Measurements from ENCODE around the gene RAB5B. TPM values are rescaled to one million over a fixed set of nuclear protein-coding genes. Genes with fewer than 3 reads are reported as not detected.

Gene RAB5B
- total RNA-seq, 1 donor from 2014 or later, result 51.0 TPM

DNA sequence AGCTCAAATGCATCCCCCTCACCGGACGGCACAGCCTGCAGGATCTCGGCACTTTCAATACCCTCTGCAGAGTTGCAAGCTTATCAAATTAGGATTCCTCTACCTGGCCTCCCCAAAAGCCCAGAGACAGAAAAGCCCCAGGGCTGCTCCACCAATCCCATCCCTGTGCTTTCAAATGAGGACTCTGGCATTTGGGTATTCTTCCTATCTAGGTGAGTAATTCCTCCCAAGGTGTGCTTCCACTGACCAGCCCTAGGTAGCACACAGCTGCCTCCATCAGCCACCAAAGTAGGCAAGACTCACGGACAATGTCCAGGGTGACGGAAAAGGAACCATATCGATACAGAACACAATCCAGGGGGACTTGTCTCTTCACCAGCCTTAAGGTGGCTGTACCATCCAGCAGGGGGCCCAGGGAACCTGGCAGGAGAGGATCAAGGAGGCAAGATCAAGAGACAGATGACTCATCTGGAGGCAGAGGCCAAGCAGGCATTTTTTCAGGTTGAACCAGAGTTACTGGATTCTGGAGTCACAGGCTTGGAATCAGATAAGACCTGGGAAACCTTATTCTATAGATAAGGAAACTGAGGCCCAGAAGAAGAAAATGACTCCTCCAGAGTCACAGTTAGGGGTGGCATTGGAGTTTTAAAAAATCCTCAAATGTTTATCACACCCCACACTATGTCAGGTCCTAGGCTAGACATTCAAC is 17.9 kb upstream of the RAB5B start:
- H3K4me3 Mint-ChIP-seq (ENCODE audit: low read depth), result no peak overlapping the region
- intact Hi-C loops (cut with micrococcal nuclease), result no loop called here
- DNase-seq (ENCODE audit: low spot score), result peak; percentile 28
- H3K4me1 Mint-ChIP-seq (ENCODE audit: low read depth), result peaks cover 4% of the 10 kb centered on the region
- no peaks in the 10 kb centered on the region for H3K27me3 Mint-ChIP-seq (ENCODE audit: low read depth)
- H3K27ac Mint-ChIP-seq, result peak overlapping the region; percentile 4
- no peaks in the 10 kb centered on the region for H3K9me3 Mint-ChIP-seq
- H3K36me3 Mint-ChIP-seq (ENCODE audit: low read depth), result peaks cover 48% of the 10 kb centered on the region

- H3K4me3 Mint-ChIP-seq (ENCODE audit: low read depth), result no peak overlapping the region
- H3K9me3 Mint-ChIP-seq, result no peaks in the 10 kb centered on the region
- peaks cover 4% of the 10 kb centered on the region for H3K4me1 Mint-ChIP-seq (ENCODE audit: low read depth)
- no peak overlapping the region for H3K27ac Mint-ChIP-seq
- no peak for DNase-seq (ENCODE audit: low spot score)
- H3K27me3 Mint-ChIP-seq (ENCODE audit: low read depth), result no peaks in the 10 kb centered on the region
- H3K36me3 Mint-ChIP-seq (ENCODE audit: low read depth), result peaks cover 35% of the 10 kb centered on the region
- intact Hi-C loops (cut with micrococcal nuclease), result no loop called here
These were observed 16.6 kb upstream of the RAB5B start for GRCh38 chr12:55957106-55957859.

GRCh38 chr12:55963760-55964159 is 10.1 kb upstream of the RAB5B start:
- Mint-ChIP-seq H3K36me3 (ENCODE audit: low read depth) (peaks cover 16% of the 10 kb centered on the region), H3K9me3 (no peaks in the 10 kb centered on the region), H3K4me3 (ENCODE audit: low read depth) (no peak overlapping the region), H3K27ac (no peak overlapping the region), H3K27me3 (ENCODE audit: low read depth) (no peaks in the 10 kb centered on the region), H3K4me1 (ENCODE audit: low read depth) (peaks cover 22% of the 10 kb centered on the region)
- intact Hi-C loops (cut with micrococcal nuclease), result no loop called here
- DNase-seq (ENCODE audit: low spot score), result no peak

DNA sequence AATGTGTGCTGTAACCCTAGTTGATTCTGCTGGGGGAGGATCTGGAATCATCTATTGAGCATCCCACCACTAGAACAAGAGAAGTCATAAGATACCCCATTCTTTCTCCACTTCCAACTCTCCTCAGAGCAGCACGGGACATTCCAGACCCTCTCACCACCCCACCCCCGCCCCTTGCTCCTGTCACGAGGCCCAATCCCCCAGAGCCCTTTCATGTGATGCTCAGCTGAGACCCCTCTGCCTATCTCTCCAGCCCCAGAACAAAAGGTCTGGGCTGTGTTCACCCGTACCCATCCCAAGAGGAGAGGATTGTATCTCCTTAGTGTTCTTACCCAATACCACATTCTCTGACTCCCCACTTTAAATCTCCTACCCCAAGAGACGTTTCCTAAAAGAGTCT is 8.6 kb upstream of the RAB5B start:
- peaks cover 19% of the 10 kb centered on the region for H3K36me3 Mint-ChIP-seq (ENCODE audit: low read depth)
- H3K9me3 Mint-ChIP-seq, result no peaks in the 10 kb centered on the region
- peaks cover 27% of the 10 kb centered on the region for H3K4me1 Mint-ChIP-seq (ENCODE audit: low read depth)
- intact Hi-C loops (cut with micrococcal nuclease), result no loop called here
- no peak for DNase-seq (ENCODE audit: low spot score)
- no peak overlapping the region for H3K4me3 Mint-ChIP-seq (ENCODE audit: low read depth)
- no peaks in the 10 kb centered on the region for H3K27me3 Mint-ChIP-seq (ENCODE audit: low read depth)
- no peak overlapping the region for H3K27ac Mint-ChIP-seq

GRCh38 chr12:55965941-55966407 is 7.9 kb upstream of the RAB5B start, which contains the start of gene PMEL:
Gene PMEL, minus strand, starts transcription at chr12:55966042. Its CDS starts 31 bp downstream, at chr12:55966011.
- Mint-ChIP-seq H3K27ac (peak within 1 kb of the TSS; percentile 88), H3K36me3 (ENCODE audit: low read depth) (peaks cover 25% of the 10 kb centered on the region), H3K9me3 (no peaks in the 10 kb centered on the region), H3K4me1 (ENCODE audit: low read depth) (peaks cover 31% of the 10 kb centered on the region), H3K4me3 (ENCODE audit: low read depth) (peak within 1 kb of the TSS; percentile 99), H3K27me3 (ENCODE audit: low read depth) (no peaks in the 10 kb centered on the region)
- DNase-seq (ENCODE audit: low spot score), result no peak
- intact Hi-C loops (cut with micrococcal nuclease), result no loop called here

- Mint-ChIP-seq H3K27me3 (ENCODE audit: low read depth) (no peaks in the 10 kb centered on the region), H3K36me3 (ENCODE audit: low read depth) (peaks cover 31% of the 10 kb centered on the region), H3K9me3 (no peaks in the 10 kb centered on the region), H3K27ac (peak within 1 kb of the TSS; percentile 88), H3K4me3 (ENCODE audit: low read depth) (peak within 1 kb of the TSS; percentile 99), H3K4me1 (ENCODE audit: low read depth) (peaks cover 35% of the 10 kb centered on the region)
- intact Hi-C loops (cut with micrococcal nuclease), result no loop called here
- peak; percentile 88 for DNase-seq (ENCODE audit: low spot score)
These were observed 7.2 kb upstream of the RAB5B start, which contains the start of gene CDK2 for GRCh38 chr12:55966408-55967281. Gene CDK2, plus strand, starts transcription at chr12:55966830. Its CDS starts 179 bp downstream, at chr12:55967009.

GRCh38 chr12:55969356-55969755 is 4.5 kb upstream of the RAB5B start:
- Mint-ChIP-seq H3K27ac (no peak overlapping the region), H3K36me3 (ENCODE audit: low read depth) (peaks cover 38% of the 10 kb centered on the region), H3K4me3 (ENCODE audit: low read depth) (no peak overlapping the region), H3K27me3 (ENCODE audit: low read depth) (no peaks in the 10 kb centered on the region), H3K9me3 (no peaks in the 10 kb centered on the region), H3K4me1 (ENCODE audit: low read depth) (peaks cover 38% of the 10 kb centered on the region)
- no peak for DNase-seq (ENCODE audit: low spot score)
- intact Hi-C loops (cut with micrococcal nuclease), result no loop called here

DNA sequence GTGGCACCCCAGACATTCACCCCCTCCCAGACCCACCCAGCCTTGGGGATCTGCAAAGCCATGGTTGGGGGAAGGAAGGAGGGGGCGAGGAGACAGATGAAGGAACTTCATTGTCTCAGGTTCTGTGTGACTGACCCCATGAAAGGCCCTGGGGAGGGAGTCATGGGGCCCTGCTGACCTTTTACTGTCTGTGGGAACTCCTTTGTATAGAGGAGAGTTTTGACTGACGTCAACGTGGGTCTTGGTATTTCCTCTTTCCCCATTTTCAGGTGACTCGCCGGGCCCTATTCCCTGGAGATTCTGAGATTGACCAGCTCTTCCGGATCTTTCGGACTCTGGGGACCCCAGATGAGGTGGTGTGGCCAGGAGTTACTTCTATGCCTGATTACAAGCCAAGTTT is 3.1 kb upstream of the RAB5B start:
- H3K36me3 Mint-ChIP-seq (ENCODE audit: low read depth), result peaks cover 38% of the 10 kb centered on the region
- DNase-seq (ENCODE audit: low spot score), result no peak
- no peaks in the 10 kb centered on the region for H3K9me3 Mint-ChIP-seq
- no peaks in the 10 kb centered on the region for H3K27me3 Mint-ChIP-seq (ENCODE audit: low read depth)
- peaks cover 38% of the 10 kb centered on the region for H3K4me1 Mint-ChIP-seq (ENCODE audit: low read depth)
- intact Hi-C loops (cut with micrococcal nuclease), result no loop called here
- no peak overlapping the region for H3K27ac Mint-ChIP-seq
- no peak overlapping the region for H3K4me3 Mint-ChIP-seq (ENCODE audit: low read depth)

- H3K36me3 Mint-ChIP-seq (ENCODE audit: low read depth), result peaks cover 34% of the 10 kb centered on the region
- H3K4me1 Mint-ChIP-seq (ENCODE audit: low read depth), result peaks cover 38% of the 10 kb centered on the region
- H3K4me3 Mint-ChIP-seq (ENCODE audit: low read depth), result no peak overlapping the region
These were observed 1.8 kb upstream of the RAB5B start for GRCh38 chr12:55972042-55972441.

GRCh38 chr12:55972456-55972855 is 1.4 kb upstream of the RAB5B start:
- H3K27me3 Mint-ChIP-seq (ENCODE audit: low read depth), result no peaks in the 10 kb centered on the region
- peaks cover 33% of the 10 kb centered on the region for H3K36me3 Mint-ChIP-seq (ENCODE audit: low read depth)
- DNase-seq (ENCODE audit: low spot score), result no peak
- H3K9me3 Mint-ChIP-seq, result no peaks in the 10 kb centered on the region
- intact Hi-C loops (cut with micrococcal nuclease), result no loop called here
- H3K4me3 Mint-ChIP-seq (ENCODE audit: low read depth), result no peak overlapping the region
- peak overlapping the region; percentile 40 for H3K27ac Mint-ChIP-seq
- H3K4me1 Mint-ChIP-seq (ENCODE audit: low read depth), result peaks cover 36% of the 10 kb centered on the region

More at GRCh38 chr12:55972042-55972441, 1.8 kb upstream of the RAB5B start:
- intact Hi-C loops (cut with micrococcal nuclease), result no loop called here
- H3K9me3 Mint-ChIP-seq, result no peaks in the 10 kb centered on the region
- peak overlapping the region; percentile 40 for H3K27ac Mint-ChIP-seq
- no peaks in the 10 kb centered on the region for H3K27me3 Mint-ChIP-seq (ENCODE audit: low read depth)
- DNase-seq (ENCODE audit: low spot score), result no peak

DNA sequence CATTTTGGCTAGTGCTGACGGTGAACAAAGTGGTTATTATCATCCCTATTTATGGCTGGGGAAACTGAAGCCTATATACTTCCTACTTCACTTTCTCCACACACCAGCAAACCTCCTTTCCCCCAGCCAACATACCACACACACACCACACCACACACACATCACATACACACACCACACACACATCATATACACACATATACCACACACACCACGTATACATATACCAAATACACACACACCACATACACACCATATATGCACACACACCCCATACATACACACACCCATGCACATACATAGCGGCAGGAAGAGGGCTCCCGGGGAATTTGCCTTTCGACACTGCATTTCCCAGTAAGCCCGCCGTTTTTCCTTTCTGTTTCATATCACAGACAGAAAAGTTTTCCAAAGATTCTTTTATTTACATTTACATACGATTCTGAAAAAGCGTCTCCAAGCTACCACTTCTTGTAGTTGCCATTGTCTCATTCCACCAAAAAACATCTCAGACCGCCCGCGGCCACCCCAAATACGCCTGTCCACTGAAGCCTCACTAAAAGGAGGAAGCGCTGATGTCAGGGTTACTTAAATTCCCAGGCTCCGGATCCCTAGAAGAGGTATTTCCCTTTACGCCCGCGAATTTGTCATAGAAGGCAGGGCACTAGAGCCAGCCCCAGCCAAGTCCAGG is 823 bp upstream of the RAB5B start:
- DNase-seq (ENCODE audit: low spot score), result no peak
- H3K4me1 Mint-ChIP-seq (ENCODE audit: low read depth), result peaks cover 30% of the 10 kb centered on the region
- intact Hi-C loops (cut with micrococcal nuclease), result loop anchor here (1.0 kb wide), 5 partner anchors 24 to 145 kb away; partner anchors contain the start of genes PA2G4, RPS26, SUOX and ZC3H10
- H3K4me3 Mint-ChIP-seq (ENCODE audit: low read depth), result no peak overlapping the region
- H3K36me3 Mint-ChIP-seq (ENCODE audit: low read depth), result peaks cover 32% of the 10 kb centered on the region
- H3K27me3 Mint-ChIP-seq (ENCODE audit: low read depth), result no peaks in the 10 kb centered on the region
- H3K27ac Mint-ChIP-seq, result no peak overlapping the region
- no peaks in the 10 kb centered on the region for H3K9me3 Mint-ChIP-seq

DNA sequence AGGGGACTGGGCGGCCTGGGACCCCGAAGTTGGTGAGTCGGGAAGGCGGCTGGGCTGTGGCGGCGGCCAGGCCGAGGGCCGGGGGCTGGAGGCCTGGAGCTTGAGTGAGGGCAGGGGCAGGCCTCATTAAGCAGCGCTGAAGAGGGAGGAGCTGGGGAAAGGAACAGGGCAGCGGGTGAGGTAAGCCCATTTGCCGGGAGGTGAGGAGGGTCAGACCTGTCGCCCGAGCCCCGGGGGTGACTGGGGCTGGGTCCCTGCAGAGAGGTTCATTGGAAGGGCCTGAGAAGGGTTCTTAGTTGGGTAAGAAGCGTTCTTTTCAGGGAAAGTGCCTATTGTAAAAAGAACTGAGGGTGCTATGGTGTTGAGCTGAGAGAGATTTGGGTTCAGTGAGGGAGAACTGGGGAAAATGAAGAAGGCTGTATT is 441 bp downstream of the RAB5B start:
- H3K27me3 Mint-ChIP-seq (ENCODE audit: low read depth), result no peaks in the 10 kb centered on the region
- peaks cover 32% of the 10 kb centered on the region for H3K36me3 Mint-ChIP-seq (ENCODE audit: low read depth)
- no peak for DNase-seq (ENCODE audit: low spot score)
- peaks cover 27% of the 10 kb centered on the region for H3K4me1 Mint-ChIP-seq (ENCODE audit: low read depth)
- intact Hi-C loops (cut with micrococcal nuclease), result loop anchor here (1.0 kb wide), 1 partner anchor 157 kb away; the partner anchor contains the start of gene SARNP
- H3K4me3 Mint-ChIP-seq (ENCODE audit: low read depth), result no peak overlapping the region
- no peak overlapping the region for H3K27ac Mint-ChIP-seq
- H3K9me3 Mint-ChIP-seq, result no peaks in the 10 kb centered on the region
